Kidney epithelial cell (primary cell): Measurements from ENCODE around the gene SEMA4A. TPM values are rescaled to one million over a fixed set of nuclear protein-coding genes. Genes with fewer than 3 reads are reported as not detected.

ENCODE experiments used
- DNase-seq: peaks from one replicate; pipeline ENCODE4 v3.0.0-alpha.2; 2010; ENCODE audit warnings: low read depth
- H3K27me3 ChIP-seq: 2 replicates; pipeline ENCODE4 v1.6.0; 2011; ENCODE audit warnings: low read length; ENCODE audit not compliant: control insufficient read depth, insufficient read depth
- H3K36me3 ChIP-seq: 2 replicates; pipeline ENCODE4 v1.5.1; 2011; ENCODE audit warnings: low read length; ENCODE audit not compliant: control insufficient read depth, insufficient read depth
- H3K4me3 ChIP-seq: 2 replicates; pipeline ENCODE4 v1.5.1; 2011; ENCODE audit warnings: low read depth, mild to moderate bottlenecking, control low read depth, low read length
- CTCF ChIP-seq: IDR thresholded peaks from 2 replicates; pipeline ENCODE4 v1.5.1; 2011; ENCODE audit warnings: mild to moderate bottlenecking, moderate library complexity, low read length, control low read depth, inconsistent platforms; ENCODE audit not compliant: insufficient read depth, poor library complexity, severe bottlenecking
- total RNA-seq: library from RNA; depleted of rRNA; stranded (reverse); fragments of >200 nt; gene quantifications from 2 replicates; pipeline ENCODE4 v1.2.3, GENCODE V29; 2015

SEMA4A gene
- total RNA-seq, 1 donor from 2014 or later, result 2.6 TPM

- no peaks in the 10 kb centered on the region for H3K36me3 ChIP-seq
- TF ChIP-seq CTCF, result no peak
- no peak for DNase-seq
Observed at GRCh38 chr1:156160743-156161171, 7.4 kb downstream of the SEMA4A start.

GRCh38 chr1:156162430-156163037 lies 9.1 kb downstream of the SEMA4A start:
- H3K36me3 ChIP-seq, result no peaks in the 10 kb centered on the region
- TF ChIP-seq CTCF, result no peak
- H3K4me3 ChIP-seq, result no peak overlapping the region
- no peak for DNase-seq
- H3K27me3 ChIP-seq, result no peaks in the 10 kb centered on the region

More at GRCh38 chr1:156160743-156161171, 7.4 kb downstream of the SEMA4A start:
- H3K4me3 ChIP-seq, result no peak overlapping the region
- H3K27me3 ChIP-seq, result peaks cover 4% of the 10 kb centered on the region

GRCh38 chr1:156163712-156164111 lies 10.3 kb downstream of the SEMA4A start:
- no peaks in the 10 kb centered on the region for H3K27me3 ChIP-seq
- no peaks in the 10 kb centered on the region for H3K36me3 ChIP-seq
- no peak overlapping the region for H3K4me3 ChIP-seq
- no peak for DNase-seq
- no peak for TF ChIP-seq CTCF

GRCh38 chr1:156164125-156164831 lies 10.9 kb downstream of the SEMA4A start:
- no peak overlapping the region for H3K4me3 ChIP-seq
- TF ChIP-seq CTCF, result no peak
- H3K36me3 ChIP-seq, result no peaks in the 10 kb centered on the region
- no peaks in the 10 kb centered on the region for H3K27me3 ChIP-seq
- no peak for DNase-seq

GRCh38 chr1:156165083-156165482 lies 11.7 kb downstream of the SEMA4A start:
- H3K4me3 ChIP-seq, result no peak overlapping the region
- no peak for DNase-seq
- no peaks in the 10 kb centered on the region for H3K36me3 ChIP-seq
- H3K27me3 ChIP-seq, result no peaks in the 10 kb centered on the region
- TF ChIP-seq CTCF, result no peak
